Thoracic aorta (tissue), 2 donors: ENCODE measurements around the gene UNC79. TPM values are rescaled to one million over a fixed set of nuclear protein-coding genes. Genes with fewer than 3 reads are reported as not detected.

Experiments
- ATAC-seq: fragments of 150-250 bp; one replicate; pipeline ENCODE4 v1.8.0; 2017; ENCODE audit warnings: low read depth; ENCODE audit not compliant: insufficient number of reproducible peaks, low FRiP score
- DNase-seq: peaks from one replicate; pipeline ENCODE4 v3.0.0-alpha.2; 2020; ENCODE audit warnings: low spot score
- H3K27ac ChIP-seq, 2 donors: fragments of 200-600 bp; sonication (generic); 1 replicate in 1 of 2; 2 replicates in 1 of 2; pipeline ENCODE4 v1.5.1; 2016; ENCODE audit warnings: mild to moderate bottlenecking in 2 of 2, moderate library complexity in 2 of 2
- H3K27me3 ChIP-seq: fragments of 200-600 bp; sonication (generic); replicated peaks from 2 replicates; pipeline ENCODE4 v1.6.0; 2016; ENCODE audit warnings: mild to moderate bottlenecking; ENCODE audit not compliant: insufficient read depth
- H3K36me3 ChIP-seq: fragments of 200-600 bp; sonication (generic); one replicate; pipeline ENCODE4 v1.5.1; 2016
- H3K4me1 ChIP-seq, 2 donors: fragments of 200-600 bp; sonication (generic); 1 replicate in 1 of 2; 2 replicates in 1 of 2; pipeline versions ENCODE4 v1.5.1 to v1.6.0; 2016; ENCODE audit warnings: low read depth in 2 of 2, mild to moderate bottlenecking in 1 of 2; ENCODE audit not compliant: control insufficient read depth in 1 of 2
- H3K4me3 ChIP-seq: fragments of 200-600 bp; sonication (generic); 2 replicates; pipeline ENCODE4 v1.5.1; 2016; ENCODE audit warnings: mild to moderate bottlenecking
- H3K9me3 ChIP-seq: fragments of 200-600 bp; sonication (generic); 2 replicates; pipeline ENCODE4 v1.5.1; 2016
- total RNA-seq, 2 donors: library from RNA; depleted of rRNA; stranded (reverse); fragments of >200 nt; gene quantifications; one replicate each; pipeline versions ENCODE4 v1.1.0 to v1.2.3, GENCODE V29; 2016
- TF ChIP-seq, protein P1 (sequence below): fragments of 200-600 bp; sonication (generic); IDR thresholded peaks from one replicate; pipeline ENCODE4 v1.5.1; 2019; ENCODE audit warnings: antibody characterized with exemption

UNC79 gene
- total RNA-seq, 2 donors from 2014 or later = 0.14 to 0.21 TPM

DNA sequence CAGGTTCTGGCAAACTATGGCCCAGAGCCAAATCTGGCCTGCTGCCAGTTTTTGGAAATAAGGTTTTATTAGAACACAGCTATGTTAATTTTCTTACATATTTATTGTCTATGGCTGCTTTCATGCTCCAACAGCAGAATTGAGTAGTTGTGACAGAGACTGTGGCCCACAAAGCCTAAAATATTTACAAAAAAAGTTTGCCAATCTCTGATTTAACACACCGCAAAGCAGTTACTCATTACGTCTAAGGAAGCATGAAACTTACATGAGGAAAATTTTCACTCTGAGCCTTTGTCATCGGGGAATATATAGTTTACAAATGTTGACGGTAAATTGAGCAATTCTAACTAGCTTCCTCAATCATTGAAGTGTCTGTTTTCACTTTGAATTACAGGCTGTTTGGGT lies 96.5 kb downstream of the UNC79 start:
- no peaks in the 10 kb centered on the region for H3K27me3 ChIP-seq

DNA sequence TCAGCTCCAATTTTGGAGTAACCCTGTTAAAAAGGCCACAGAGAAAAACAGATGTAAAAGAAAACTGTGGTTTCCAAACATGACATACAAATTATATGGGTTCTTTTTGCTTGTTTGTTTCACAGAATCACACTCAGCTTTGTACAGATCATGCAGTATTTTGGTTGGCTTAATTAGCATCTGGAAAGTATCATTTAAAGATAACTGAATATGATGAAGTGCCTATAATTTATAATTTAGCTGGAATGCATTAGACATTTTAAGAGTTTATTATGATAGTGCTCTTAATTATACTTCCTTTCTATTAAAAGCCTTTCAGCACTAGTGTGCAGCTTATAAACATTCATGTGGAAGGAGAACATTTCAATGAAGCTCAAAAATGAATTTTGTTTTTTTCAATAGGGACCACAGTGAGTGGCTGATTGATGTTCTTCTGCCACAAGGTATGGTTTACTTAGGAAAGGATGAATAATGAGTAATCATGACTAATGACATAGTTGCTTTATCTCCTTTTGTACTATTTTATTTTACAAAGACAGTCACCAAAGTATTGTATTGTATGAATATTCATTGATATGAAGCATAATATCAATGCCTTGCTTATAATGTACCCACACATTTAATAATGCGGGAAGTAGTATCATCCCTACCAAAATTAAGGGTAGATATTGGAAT lies 98.3 kb downstream of the UNC79 start:
- Histone ChIP-seq H3K9me3 (no peaks in the 10 kb centered on the region), H3K4me3 (no peak overlapping the region), H3K4me1 (no peaks in the 10 kb centered on the region), H3K27me3 (no peaks in the 10 kb centered on the region), H3K36me3 (no peaks in the 10 kb centered on the region), H3K27ac (no peak overlapping the region)
- TF ChIP-seq, protein P1, sequence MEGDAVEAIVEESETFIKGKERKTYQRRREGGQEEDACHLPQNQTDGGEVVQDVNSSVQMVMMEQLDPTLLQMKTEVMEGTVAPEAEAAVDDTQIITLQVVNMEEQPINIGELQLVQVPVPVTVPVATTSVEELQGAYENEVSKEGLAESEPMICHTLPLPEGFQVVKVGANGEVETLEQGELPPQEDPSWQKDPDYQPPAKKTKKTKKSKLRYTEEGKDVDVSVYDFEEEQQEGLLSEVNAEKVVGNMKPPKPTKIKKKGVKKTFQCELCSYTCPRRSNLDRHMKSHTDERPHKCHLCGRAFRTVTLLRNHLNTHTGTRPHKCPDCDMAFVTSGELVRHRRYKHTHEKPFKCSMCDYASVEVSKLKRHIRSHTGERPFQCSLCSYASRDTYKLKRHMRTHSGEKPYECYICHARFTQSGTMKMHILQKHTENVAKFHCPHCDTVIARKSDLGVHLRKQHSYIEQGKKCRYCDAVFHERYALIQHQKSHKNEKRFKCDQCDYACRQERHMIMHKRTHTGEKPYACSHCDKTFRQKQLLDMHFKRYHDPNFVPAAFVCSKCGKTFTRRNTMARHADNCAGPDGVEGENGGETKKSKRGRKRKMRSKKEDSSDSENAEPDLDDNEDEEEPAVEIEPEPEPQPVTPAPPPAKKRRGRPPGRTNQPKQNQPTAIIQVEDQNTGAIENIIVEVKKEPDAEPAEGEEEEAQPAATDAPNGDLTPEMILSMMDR = no peak
- DNase-seq (no peak), ATAC-seq (no peak)

More for the DNA sequence above, 96.5 kb downstream of the UNC79 start:
- TF ChIP-seq, protein P1 = no peak
- DNase-seq = no peak
- no peak overlapping the region for H3K4me3 ChIP-seq
- ATAC-seq = no peak
- H3K27ac ChIP-seq = no peak overlapping the region
- no peaks in the 10 kb centered on the region for H3K9me3 ChIP-seq
- no peaks in the 10 kb centered on the region for H3K36me3 ChIP-seq
- H3K4me1 ChIP-seq = no peaks in the 10 kb centered on the region

DNA sequence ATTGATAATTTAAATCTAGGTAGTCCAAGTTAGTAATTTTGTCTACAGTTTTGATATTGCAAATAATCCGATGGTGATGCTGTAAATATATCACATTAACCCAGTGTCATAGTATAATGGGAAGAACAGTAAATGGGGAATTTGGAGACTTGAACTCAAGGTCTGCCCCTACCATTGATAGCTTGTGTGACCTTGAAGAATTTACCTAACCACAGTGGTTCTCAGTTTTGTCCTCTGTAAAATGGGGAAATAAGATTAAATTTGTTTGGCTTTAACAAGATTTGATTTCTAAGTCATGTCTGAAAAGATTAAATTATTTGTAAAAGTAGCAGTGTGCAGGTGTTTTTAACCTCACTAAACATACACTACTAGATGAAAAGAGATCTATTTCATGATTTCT lies 100.9 kb downstream of the UNC79 start:
- TF ChIP-seq, protein P1 = no peak
- no peak for ATAC-seq

DNA sequence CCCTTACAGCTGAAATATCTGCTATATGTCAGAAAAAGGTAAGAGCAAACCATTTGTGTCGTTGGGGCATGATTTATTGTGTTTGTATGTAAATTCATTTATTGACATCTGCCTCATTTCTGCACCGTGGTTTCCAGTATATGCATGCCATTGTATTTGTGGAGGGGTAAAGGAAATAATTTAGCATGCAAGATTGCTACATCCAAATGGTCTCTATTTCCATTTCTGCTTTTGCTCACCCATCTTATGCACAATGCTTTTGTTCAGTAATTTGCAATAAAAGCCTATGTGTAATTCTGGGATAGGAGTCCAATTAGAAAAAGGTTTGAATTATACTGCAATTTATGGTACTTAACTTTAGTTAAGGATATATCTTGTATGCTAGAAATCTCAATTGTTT lies 101.8 kb downstream of the UNC79 start:
- ATAC-seq (no peak), DNase-seq (no peak)
- H3K4me3 ChIP-seq = no peak overlapping the region
- no peaks in the 10 kb centered on the region for H3K36me3 ChIP-seq
- no peaks in the 10 kb centered on the region for H3K27me3 ChIP-seq
- H3K27ac ChIP-seq = no peak overlapping the region
- H3K4me1 ChIP-seq = no peaks in the 10 kb centered on the region
- TF ChIP-seq, protein P1 = no peak
- no peaks in the 10 kb centered on the region for H3K9me3 ChIP-seq

More for the DNA sequence above, 100.9 kb downstream of the UNC79 start:
- no peak for DNase-seq
- Histone ChIP-seq H3K9me3 (no peaks in the 10 kb centered on the region), H3K4me1 (no peaks in the 10 kb centered on the region), H3K27ac (no peak overlapping the region), H3K36me3 (no peaks in the 10 kb centered on the region), H3K4me3 (no peak overlapping the region), H3K27me3 (no peaks in the 10 kb centered on the region)

DNA sequence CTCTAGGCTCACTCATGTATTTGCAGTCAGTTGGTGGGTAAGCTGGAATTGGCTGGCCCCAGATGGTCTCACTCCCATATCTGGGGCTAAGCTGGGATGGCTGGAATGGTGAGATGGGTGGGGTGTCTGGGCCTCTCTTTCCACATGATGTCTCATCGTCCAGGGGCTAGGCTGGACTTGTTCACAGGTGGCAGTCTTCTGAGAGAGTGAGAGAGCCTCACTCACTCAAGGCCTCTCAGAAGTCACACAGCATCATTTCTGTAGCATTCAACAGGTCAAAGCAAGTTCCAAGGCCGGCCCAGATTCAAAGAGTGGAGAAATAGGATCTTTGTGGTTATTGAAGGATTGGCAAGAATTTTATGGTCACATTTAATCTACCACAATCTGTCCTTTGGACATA lies 102.7 kb downstream of the UNC79 start:
- ATAC-seq (no peak), DNase-seq (no peak)
- H3K4me3 ChIP-seq = no peak overlapping the region
- H3K4me1 ChIP-seq = no peaks in the 10 kb centered on the region
- H3K27ac ChIP-seq = no peak overlapping the region
- no peaks in the 10 kb centered on the region for H3K9me3 ChIP-seq
- no peaks in the 10 kb centered on the region for H3K27me3 ChIP-seq
- H3K36me3 ChIP-seq = no peaks in the 10 kb centered on the region
- TF ChIP-seq, protein P1 = no peak
